Measurements from ENCODE around the gene FN3KRP.
A peak's percentile ranks its signal among the peaks of the same experiment; 100 is the strongest.

FN3KRP gene

DNA sequence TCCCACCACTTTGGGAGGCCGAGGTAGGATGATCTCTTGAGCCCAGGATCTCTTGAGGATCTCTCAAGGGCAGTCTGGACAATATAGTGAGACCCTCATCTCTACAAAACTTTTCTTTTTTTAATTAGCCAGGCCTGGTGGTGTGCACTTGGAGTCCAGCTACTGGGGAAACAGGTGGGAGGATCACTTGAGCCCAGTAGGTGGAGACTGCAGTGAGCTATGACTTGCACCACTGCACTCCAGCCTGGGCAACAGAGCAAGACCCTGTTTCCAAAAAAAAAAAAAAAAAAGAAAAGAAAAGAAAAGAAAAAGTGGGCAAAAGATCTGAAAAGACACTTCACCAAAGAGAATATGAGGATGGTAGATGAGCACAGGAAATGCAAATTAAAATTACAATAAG is 33.0 kb upstream of the FN3KRP start:
- no peak for DNase-seq
- Mint-ChIP-seq H3K9me3 (peaks cover 9% of the 10 kb centered on the region), H3K4me3 (no peak overlapping the region), H3K4me1 (ENCODE audit: low read depth) (no peaks in the 10 kb centered on the region), H3K27ac (no peak overlapping the region), H3K27me3 (no peaks in the 10 kb centered on the region), H3K36me3 (ENCODE audit: low read depth) (peaks cover 3% of the 10 kb centered on the region)

DNA sequence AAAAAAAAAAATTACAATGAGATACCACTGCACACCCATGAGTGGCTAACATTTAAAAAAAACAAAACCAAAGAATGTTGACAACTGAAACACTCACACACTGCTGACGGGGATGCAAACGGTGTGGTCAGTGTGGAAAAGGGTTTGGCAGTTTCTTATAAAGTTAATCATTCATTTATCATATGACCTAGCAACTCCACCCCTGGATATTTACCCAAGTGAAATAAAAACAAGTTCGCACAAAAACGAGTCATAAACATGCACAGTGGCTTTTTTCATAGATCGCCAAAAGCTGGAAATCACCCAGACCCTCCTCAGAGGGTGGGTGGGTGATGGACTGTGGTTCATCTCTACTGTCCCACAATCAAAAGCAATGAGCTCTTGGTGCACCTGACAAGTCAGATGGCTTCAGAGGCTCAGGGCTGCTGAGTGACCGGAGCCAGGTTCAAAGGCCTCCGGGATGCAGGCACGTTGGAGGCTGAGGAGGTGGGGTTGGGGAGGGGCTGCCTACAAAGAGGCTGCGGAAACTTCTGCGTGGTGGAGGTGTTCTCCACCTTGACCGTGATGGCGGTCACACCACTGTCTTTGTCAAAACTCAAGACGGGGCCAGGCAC is 32.2 kb upstream of the FN3KRP start:
- H3K9me3 Mint-ChIP-seq = peaks cover 9% of the 10 kb centered on the region
- peaks cover 3% of the 10 kb centered on the region for H3K36me3 Mint-ChIP-seq (ENCODE audit: low read depth)
- no peaks in the 10 kb centered on the region for H3K4me1 Mint-ChIP-seq (ENCODE audit: low read depth)
- no peak overlapping the region for H3K4me3 Mint-ChIP-seq
- no peaks in the 10 kb centered on the region for H3K27me3 Mint-ChIP-seq
- DNase-seq = no peak
- no peak overlapping the region for H3K27ac Mint-ChIP-seq

DNA sequence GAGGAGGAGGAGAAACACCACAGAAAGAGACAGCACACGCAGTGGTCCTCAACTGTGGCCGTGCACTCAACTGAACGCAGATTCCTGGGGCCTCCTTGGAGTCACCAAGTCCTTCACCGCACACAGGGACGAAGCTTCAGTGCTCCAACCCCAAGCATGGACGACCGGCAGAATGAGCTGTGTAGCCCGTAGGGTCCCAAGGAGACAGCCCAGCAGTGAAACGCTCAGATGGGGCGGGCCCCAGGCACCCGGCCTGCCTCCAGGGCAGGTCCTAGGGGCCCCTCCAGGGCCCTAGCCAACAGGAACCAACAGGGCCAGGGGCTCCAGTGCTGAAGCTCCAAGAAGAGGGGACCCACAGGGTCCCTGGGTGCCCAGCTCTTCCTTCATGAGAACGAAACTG is 31.2 kb upstream of the FN3KRP start:
- Mint-ChIP-seq H3K27me3 (no peaks in the 10 kb centered on the region), H3K9me3 (peaks cover 9% of the 10 kb centered on the region), H3K4me1 (ENCODE audit: low read depth) (no peaks in the 10 kb centered on the region), H3K4me3 (no peak overlapping the region), H3K36me3 (ENCODE audit: low read depth) (peaks cover 3% of the 10 kb centered on the region), H3K27ac (no peak overlapping the region)
- no peak for DNase-seq

- Mint-ChIP-seq H3K27ac (no peak overlapping the region), H3K4me1 (ENCODE audit: low read depth) (peaks cover 6% of the 10 kb centered on the region), H3K4me3 (no peak overlapping the region), H3K27me3 (no peaks in the 10 kb centered on the region), H3K36me3 (ENCODE audit: low read depth) (peaks cover 3% of the 10 kb centered on the region), H3K9me3 (peaks cover 7% of the 10 kb centered on the region)
- no peak for DNase-seq
These were observed 29.9 kb upstream of the FN3KRP start for GRCh38 chr17:82686366-82687324.

DNA sequence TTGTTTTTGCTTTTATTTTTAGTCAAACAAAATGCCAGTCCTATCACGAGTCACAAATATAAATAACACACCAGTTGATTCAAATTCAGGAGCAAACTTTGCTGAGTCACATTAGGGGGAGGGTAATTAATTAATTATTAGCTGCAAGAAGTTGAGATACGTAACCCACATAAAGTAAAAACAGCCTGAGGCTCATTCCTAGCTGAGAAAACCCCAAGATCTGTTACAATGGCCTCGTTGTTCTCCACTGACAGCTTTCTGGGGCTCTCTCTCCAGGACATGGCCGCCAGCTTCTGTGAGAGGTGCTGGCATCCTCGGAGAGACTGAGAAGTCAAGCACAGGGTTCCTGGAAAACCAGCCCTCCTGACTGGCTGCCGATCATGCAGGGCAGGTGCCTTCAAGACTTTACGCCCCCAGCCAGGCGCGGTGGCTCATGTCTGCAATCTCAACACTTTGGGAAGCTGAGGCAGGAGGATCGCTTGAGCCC is 29.1 kb upstream of the FN3KRP start:
- DNase-seq = no peak
- H3K4me1 Mint-ChIP-seq (ENCODE audit: low read depth) = peaks cover 11% of the 10 kb centered on the region
- H3K27ac Mint-ChIP-seq = no peak overlapping the region

DNA sequence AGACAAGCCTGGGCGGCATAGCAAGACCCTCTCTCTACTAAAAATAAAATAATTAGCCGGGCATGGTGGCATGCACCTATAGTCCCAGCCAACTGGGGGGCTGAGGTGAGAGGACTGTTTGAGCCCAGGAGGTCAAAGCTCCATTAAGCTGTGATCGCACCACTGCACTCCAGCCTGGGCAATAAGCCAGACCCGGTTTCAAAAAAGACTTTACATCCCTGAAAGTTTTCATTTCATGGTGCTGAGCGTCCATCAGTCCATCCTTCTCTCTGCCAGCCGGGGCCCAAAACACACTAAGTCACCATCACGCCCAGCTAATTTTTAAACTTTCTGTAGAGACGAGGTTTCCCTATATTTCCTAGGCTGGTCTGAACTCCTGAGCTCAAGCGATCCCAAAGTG is 28.6 kb upstream of the FN3KRP start:
- Mint-ChIP-seq H3K27ac (no peak overlapping the region), H3K4me3 (no peak overlapping the region), H3K36me3 (ENCODE audit: low read depth) (no peaks in the 10 kb centered on the region), H3K27me3 (no peaks in the 10 kb centered on the region), H3K9me3 (no peaks in the 10 kb centered on the region), H3K4me1 (ENCODE audit: low read depth) (peaks cover 14% of the 10 kb centered on the region)
- DNase-seq = no peak

More for the DNA sequence above, 29.1 kb upstream of the FN3KRP start:
- H3K4me3 Mint-ChIP-seq = no peak overlapping the region
- no peaks in the 10 kb centered on the region for H3K9me3 Mint-ChIP-seq
- H3K36me3 Mint-ChIP-seq (ENCODE audit: low read depth) = no peaks in the 10 kb centered on the region
- no peaks in the 10 kb centered on the region for H3K27me3 Mint-ChIP-seq

- Mint-ChIP-seq H3K27me3 (no peaks in the 10 kb centered on the region), H3K4me1 (ENCODE audit: low read depth) (peaks cover 14% of the 10 kb centered on the region), H3K9me3 (peaks cover 2% of the 10 kb centered on the region), H3K4me3 (no peak overlapping the region), H3K36me3 (ENCODE audit: low read depth) (peaks cover 1% of the 10 kb centered on the region), H3K27ac (no peak overlapping the region)
- DNase-seq = no peak
These were observed 27.4 kb upstream of the FN3KRP start for GRCh38 chr17:82689077-82689476.

DNA sequence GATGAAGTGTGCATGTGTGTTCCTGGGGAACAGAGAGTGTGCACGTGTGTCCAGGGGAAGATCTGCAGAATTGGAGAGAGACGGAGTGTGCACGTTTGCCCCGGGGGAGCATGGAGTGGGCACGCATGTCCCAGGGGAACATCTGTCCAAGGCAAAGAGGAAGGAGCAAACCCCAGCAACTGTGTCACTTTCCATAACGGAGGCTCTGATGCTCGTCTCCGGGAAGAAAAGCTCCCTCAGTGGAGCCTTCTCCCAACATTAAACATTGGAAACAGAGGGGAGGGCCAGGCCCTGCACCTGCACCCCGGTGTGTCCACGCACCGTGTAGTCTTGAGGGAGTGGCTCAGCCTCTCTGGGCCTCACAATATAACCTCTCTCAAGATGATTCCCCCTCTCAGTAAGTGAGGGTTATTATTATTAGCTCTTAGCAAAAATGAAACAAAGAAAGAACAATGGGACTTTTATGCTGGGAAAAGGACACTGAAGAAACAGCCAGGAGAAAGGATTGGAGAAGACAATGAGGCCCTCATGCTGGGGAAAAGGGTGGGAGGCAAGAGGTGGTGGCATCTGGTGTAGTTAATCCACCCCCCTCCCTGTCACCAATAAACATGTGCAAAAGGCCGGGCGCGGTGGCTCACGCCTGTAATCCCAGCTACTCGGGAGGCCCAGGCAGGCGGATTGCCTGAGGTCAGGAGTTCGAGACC is 25.6 kb upstream of the FN3KRP start:
- no peak overlapping the region for H3K4me3 Mint-ChIP-seq
- peaks cover 14% of the 10 kb centered on the region for H3K4me1 Mint-ChIP-seq (ENCODE audit: low read depth)
- H3K9me3 Mint-ChIP-seq = peaks cover 11% of the 10 kb centered on the region
- H3K36me3 Mint-ChIP-seq (ENCODE audit: low read depth) = peaks cover 7% of the 10 kb centered on the region
- H3K27me3 Mint-ChIP-seq = no peaks in the 10 kb centered on the region
- DNase-seq = no peak
- H3K27ac Mint-ChIP-seq = no peak overlapping the region

- Mint-ChIP-seq H3K27me3 (peaks cover 5% of the 10 kb centered on the region), H3K9me3 (peaks cover 14% of the 10 kb centered on the region), H3K27ac (peak overlapping the region; percentile 37)
These were observed 24.8 kb upstream of the FN3KRP start for GRCh38 chr17:82691714-82692113.

GRCh38 chr17:82692268-82692667 is 24.2 kb upstream of the FN3KRP start:
- Mint-ChIP-seq H3K4me1 (ENCODE audit: low read depth) (peaks cover 22% of the 10 kb centered on the region), H3K27ac (no peak overlapping the region), H3K36me3 (ENCODE audit: low read depth) (peaks cover 7% of the 10 kb centered on the region), H3K4me3 (no peak overlapping the region), H3K27me3 (peaks cover 11% of the 10 kb centered on the region), H3K9me3 (peaks cover 14% of the 10 kb centered on the region)
- DNase-seq = no peak

More at GRCh38 chr17:82691714-82692113, 24.8 kb upstream of the FN3KRP start:
- Mint-ChIP-seq H3K36me3 (ENCODE audit: low read depth) (peaks cover 7% of the 10 kb centered on the region), H3K4me1 (ENCODE audit: low read depth) (peaks cover 17% of the 10 kb centered on the region), H3K4me3 (peak overlapping the region; percentile 1)
- no peak for DNase-seq

DNA sequence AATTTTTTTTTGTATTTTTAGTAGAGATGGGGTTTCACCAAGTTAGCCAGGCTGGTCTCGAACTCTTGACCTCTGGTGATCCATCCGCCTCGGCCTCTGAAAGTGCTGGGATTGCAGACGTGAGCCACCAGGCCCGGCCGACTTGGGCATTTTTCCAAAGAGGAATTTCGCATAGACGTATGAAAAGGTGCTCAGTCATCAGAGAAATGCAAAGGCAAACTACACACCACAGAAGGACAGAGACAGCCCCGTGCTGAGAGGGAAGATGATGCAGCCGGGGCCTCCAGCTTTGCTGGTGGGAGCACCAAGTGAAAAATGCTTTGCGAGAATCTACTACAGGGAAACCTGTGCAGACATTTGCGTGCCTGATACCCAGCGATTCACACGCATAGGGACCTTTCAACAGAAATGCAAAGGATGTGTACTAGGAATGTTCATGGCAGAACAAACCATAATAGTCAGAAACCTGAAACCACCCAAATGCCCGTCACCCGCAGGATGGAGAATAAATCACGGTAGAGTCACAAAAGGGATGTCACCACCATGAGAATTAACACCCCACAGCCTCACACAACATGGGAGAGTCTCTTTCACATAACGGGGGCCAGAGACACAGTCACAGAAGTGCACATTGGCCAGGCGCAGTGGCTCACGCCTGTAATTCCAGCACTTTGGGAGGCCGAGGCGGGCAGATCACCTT is 23.2 kb upstream of the FN3KRP start:
- H3K4me1 Mint-ChIP-seq (ENCODE audit: low read depth) = peaks cover 25% of the 10 kb centered on the region
- peaks cover 14% of the 10 kb centered on the region for H3K9me3 Mint-ChIP-seq
- DNase-seq = no peak
- no peak overlapping the region for H3K4me3 Mint-ChIP-seq
- H3K27ac Mint-ChIP-seq = no peak overlapping the region
- H3K27me3 Mint-ChIP-seq = peaks cover 12% of the 10 kb centered on the region
- H3K36me3 Mint-ChIP-seq (ENCODE audit: low read depth) = peaks cover 7% of the 10 kb centered on the region

DNA sequence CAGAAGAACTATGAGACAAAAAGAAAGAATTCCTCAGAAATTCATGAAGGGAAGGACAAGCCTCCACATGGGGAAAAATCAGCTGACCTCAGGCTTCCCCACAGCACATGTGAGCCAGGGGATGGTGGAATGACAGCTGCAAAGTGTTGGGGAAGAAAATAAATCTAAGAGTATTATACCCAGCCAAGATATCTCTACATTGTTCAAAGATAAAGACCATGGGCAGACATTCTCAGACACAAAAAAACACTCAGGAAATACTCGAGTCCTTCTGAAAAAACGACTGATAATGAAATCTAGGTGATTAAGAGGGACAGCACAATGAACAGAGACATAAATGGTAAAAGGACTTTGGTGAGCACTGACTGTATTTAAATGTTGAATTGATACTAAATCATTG is 21.9 kb upstream of the FN3KRP start:
- Mint-ChIP-seq H3K27me3 (peaks cover 12% of the 10 kb centered on the region), H3K36me3 (ENCODE audit: low read depth) (peaks cover 7% of the 10 kb centered on the region), H3K9me3 (peaks cover 14% of the 10 kb centered on the region), H3K27ac (no peak overlapping the region), H3K4me1 (ENCODE audit: low read depth) (peaks cover 31% of the 10 kb centered on the region), H3K4me3 (no peak overlapping the region)
- DNase-seq = no peak

DNA sequence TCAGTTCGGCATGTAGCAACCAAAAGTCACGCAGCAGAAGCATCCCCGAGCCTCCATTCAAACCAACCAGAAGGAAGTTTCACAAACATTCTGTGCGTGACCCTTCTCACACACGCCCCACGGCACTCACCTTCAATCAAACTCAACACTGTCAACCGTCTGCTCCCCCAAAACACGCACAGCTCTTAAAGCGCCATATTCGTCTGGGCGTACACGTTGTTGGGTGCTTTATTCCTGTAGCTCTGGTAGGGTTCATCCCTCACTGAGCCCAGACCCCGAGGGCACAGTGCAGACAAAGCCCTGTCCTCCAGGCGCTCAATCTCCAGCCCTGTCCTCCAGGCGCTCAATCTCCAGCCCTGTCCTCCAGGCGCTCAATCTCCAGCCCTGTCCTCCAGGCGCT is 20.2 kb upstream of the FN3KRP start:
- Mint-ChIP-seq H3K27me3 (peaks cover 12% of the 10 kb centered on the region), H3K4me1 (ENCODE audit: low read depth) (peaks cover 28% of the 10 kb centered on the region), H3K27ac (no peak overlapping the region), H3K4me3 (no peak overlapping the region), H3K36me3 (ENCODE audit: low read depth) (peaks cover 7% of the 10 kb centered on the region), H3K9me3 (peaks cover 14% of the 10 kb centered on the region)
- DNase-seq = no peak
